ENCODE measurements around the gene SLC7A8. TPM values are rescaled to one million over a fixed set of nuclear protein-coding genes. Genes with fewer than 3 reads are reported as not detected.
A peak's percentile ranks its signal among the peaks of the same experiment; 100 is the strongest.

SLC7A8 gene
- total RNA-seq, 4 donors from 2014 or later: 26.2 to 41.4 (median 37.5) TPM

DNA sequence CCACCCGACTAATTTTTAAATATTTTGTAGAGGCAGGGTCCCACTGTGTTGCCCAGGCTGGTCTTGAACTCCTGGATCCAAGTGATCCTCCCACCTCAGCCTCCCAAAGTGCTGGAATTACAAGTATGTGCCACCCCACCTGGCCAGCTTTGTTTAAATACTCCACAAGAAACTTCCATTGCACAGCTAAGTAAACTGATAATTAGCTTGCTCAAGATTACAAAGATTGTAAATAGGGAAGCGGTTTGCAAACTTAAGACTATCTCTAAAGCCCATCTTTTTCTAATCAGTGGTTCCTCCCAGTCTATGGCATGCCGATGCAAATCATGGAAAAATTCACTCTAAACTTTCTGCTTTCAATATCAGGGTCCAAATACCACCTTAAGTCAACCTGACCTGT, 9.7 kb downstream of the SLC7A8 start:
- 79 to 83% methylated on average over 3 of the region's 3 CpGs for WGBS, 2 donors
- Histone ChIP-seq H3K9me3 (no peaks in the 10 kb centered on the region), H3K27me3 (peaks cover 0 to 4% of the 10 kb centered on the region in 2 donors), H3K36me3 (no peaks in the 10 kb centered on the region), H3K4me1 (peaks cover 0 to 4% (median under 1%) of the 10 kb centered on the region in 4 donors), H3K27ac (no peak overlapping the region), H3K4me3 (no peak overlapping the region)
- no peak for DNase-seq (ENCODE audit: low spot score in 2 of 2)
- TF ChIP-seq EP300 (IDR thresholded peaks at IDR 0.05) (no peak), POLR2A (IDR thresholded peaks at IDR 0.05) (no peak)
- TF ChIP-seq, protein P1, sequence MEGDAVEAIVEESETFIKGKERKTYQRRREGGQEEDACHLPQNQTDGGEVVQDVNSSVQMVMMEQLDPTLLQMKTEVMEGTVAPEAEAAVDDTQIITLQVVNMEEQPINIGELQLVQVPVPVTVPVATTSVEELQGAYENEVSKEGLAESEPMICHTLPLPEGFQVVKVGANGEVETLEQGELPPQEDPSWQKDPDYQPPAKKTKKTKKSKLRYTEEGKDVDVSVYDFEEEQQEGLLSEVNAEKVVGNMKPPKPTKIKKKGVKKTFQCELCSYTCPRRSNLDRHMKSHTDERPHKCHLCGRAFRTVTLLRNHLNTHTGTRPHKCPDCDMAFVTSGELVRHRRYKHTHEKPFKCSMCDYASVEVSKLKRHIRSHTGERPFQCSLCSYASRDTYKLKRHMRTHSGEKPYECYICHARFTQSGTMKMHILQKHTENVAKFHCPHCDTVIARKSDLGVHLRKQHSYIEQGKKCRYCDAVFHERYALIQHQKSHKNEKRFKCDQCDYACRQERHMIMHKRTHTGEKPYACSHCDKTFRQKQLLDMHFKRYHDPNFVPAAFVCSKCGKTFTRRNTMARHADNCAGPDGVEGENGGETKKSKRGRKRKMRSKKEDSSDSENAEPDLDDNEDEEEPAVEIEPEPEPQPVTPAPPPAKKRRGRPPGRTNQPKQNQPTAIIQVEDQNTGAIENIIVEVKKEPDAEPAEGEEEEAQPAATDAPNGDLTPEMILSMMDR (IDR thresholded peaks at IDR 0.05): no peak

DNA sequence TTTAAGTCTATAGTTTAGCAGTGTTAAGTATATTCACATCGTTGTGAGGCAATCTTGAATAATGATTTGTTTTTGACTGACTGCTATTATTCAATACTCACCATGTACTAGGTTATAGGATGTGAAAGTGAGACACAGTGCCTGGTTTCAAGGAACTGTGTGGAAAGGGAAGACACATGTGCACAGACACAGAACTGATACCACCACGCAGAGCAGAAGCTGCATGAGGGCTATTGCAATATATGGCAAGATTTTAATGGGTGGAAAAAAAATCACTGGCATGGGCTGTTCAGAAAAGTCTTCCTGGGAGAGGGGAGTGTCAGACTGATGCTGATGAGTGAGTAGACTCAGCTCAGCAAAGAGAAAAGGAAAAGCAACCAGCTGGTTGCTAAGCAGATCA, 10.4 kb downstream of the SLC7A8 start:
- 70 to 83% methylated on average over 2 of the region's 2 CpGs for WGBS, 2 donors
- Histone ChIP-seq H3K9me3 (no peaks in the 10 kb centered on the region), H3K4me1 (peaks cover 0 to 9% (median 5%) of the 10 kb centered on the region in 4 donors), H3K27ac (no peak overlapping the region), H3K4me3 (no peak overlapping the region), H3K27me3 (peaks cover 0 to 4% of the 10 kb centered on the region in 2 donors), H3K36me3 (no peaks in the 10 kb centered on the region)
- DNase-seq (ENCODE audit: low spot score in 2 of 2): no peak
- TF ChIP-seq POLR2A (IDR thresholded peaks at IDR 0.05) (no peak), EP300 (IDR thresholded peaks at IDR 0.05) (peak in 1 of 2 donors; percentile 60)
- TF ChIP-seq, protein P1 (IDR thresholded peaks at IDR 0.05): no peak

DNA sequence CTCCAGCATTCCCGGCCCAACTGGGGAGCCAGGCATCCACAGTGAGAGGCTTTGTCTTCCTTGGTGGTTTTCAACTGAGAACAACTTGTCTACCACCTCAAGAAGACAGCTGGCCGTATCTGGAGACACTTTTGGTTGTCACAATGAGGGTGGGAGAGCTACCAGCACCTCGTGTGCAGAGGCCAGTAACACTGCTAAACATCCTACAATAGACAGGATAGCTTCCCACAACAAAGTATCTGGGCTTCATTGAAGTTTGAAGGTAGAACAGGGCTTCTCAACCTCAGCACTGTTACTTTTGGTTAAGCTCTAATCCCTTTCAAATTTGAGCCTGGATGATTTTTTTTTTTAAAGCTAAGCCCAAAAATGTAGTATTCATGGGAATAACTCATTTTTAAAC, 10.9 kb downstream of the SLC7A8 start:
- H3K27me3 ChIP-seq: peaks cover 0 to 4% of the 10 kb centered on the region in 2 donors
- peaks cover 0 to 14% (median 6%) of the 10 kb centered on the region in 4 donors for H3K4me1 ChIP-seq
- no peaks in the 10 kb centered on the region for H3K9me3 ChIP-seq
- H3K36me3 ChIP-seq: no peaks in the 10 kb centered on the region
- no peak overlapping the region for H3K27ac ChIP-seq
- 51 to 53% methylated on average over 3 of the region's 3 CpGs for WGBS, 2 donors
- TF ChIP-seq POLR2A (IDR thresholded peaks at IDR 0.05): no peak
- TF ChIP-seq EP300 (IDR thresholded peaks at IDR 0.05): no peak
- TF ChIP-seq, protein P1 (IDR thresholded peaks at IDR 0.05): no peak
- H3K4me3 ChIP-seq: no peak overlapping the region
- DNase-seq (ENCODE audit: low spot score in 2 of 2): no peak

DNA sequence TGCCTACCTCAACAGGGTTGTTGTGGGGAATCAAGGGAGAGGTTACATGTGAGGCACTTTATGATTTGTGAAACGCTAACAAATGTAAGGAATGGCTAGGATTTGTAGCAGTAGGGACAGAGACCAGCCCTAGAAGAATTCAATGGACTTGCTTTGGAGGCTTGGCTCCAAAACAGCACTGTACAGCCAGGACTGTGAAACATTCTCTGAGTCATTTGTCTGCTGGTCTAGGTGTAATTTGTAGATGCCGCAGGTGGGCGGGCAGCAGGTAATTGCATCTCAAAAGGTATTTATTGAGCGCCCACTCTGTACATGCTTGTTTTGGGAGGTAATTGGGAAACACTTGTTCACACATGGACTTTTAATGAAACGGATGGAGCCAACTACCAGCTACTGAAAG, 11.4 kb downstream of the SLC7A8 start:
- peaks cover 0 to 18% (median 6%) of the 10 kb centered on the region in 4 donors for H3K4me1 ChIP-seq
- 90 to 92% methylated on average over 5 of the region's 5 CpGs for WGBS, 2 donors
- no peak overlapping the region for H3K27ac ChIP-seq
- DNase-seq (ENCODE audit: low spot score in 2 of 2): no peak
- H3K4me3 ChIP-seq: no peak overlapping the region
- no peaks in the 10 kb centered on the region for H3K9me3 ChIP-seq
- H3K27me3 ChIP-seq: peaks cover 0 to 4% of the 10 kb centered on the region in 2 donors
- TF ChIP-seq POLR2A (IDR thresholded peaks at IDR 0.05) (no peak), EP300 (IDR thresholded peaks at IDR 0.05) (no peak)
- TF ChIP-seq, protein P1 (IDR thresholded peaks at IDR 0.05): no peak
- H3K36me3 ChIP-seq: no peaks in the 10 kb centered on the region

DNA sequence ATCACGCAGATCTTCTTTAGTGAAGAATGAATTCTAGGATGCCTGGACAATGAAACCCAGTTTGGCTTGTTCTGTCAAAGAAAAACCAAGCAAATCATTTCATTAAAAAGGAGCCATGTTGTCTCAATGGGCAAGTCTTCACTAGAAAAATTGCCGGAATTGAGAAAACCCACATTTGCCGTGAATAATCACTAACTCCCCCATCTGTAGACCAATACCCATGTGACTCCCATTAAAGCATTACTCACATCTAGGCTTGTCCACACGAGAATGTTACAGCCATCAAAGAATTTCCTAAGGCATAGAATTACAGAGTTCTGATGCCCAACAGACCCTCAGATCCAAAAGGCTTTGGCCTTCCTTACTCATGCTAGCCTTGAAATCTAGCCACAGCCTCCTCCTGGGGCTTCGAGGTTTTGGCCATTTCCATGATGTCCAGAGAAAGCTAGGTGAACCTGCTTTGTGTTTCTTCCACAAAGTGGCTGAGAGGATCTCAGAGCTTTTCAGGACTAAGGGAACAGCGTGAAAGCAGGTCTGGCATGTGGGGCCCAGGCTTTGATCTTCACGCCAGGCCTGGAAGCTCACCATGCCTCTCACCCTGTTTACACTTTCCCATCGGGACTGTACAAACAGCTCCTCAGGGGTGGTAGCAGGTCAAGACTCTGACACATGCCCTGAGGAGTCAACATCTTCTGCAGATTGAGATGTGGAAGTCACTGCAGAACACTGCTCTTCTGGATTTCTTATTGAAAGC, 12.1 kb downstream of the SLC7A8 start:
- 75 to 76% methylated on average over 8 of the region's 8 CpGs for WGBS, 2 donors
- TF ChIP-seq EP300 (IDR thresholded peaks at IDR 0.05) (no peak), POLR2A (IDR thresholded peaks at IDR 0.05) (no peak)
- TF ChIP-seq, protein P1 (IDR thresholded peaks at IDR 0.05): no peak
- no peak for DNase-seq (ENCODE audit: low spot score in 2 of 2)
- Histone ChIP-seq H3K27ac (no peak overlapping the region), H3K36me3 (no peaks in the 10 kb centered on the region), H3K4me1 (peaks cover 0 to 18% (median 6%) of the 10 kb centered on the region in 4 donors), H3K9me3 (no peaks in the 10 kb centered on the region), H3K4me3 (no peak overlapping the region), H3K27me3 (peaks cover 0 to 4% of the 10 kb centered on the region in 2 donors)

All from tibial nerve (tissue), 4 donors.